ENCODE results near the gene MOCS1.

DNA sequence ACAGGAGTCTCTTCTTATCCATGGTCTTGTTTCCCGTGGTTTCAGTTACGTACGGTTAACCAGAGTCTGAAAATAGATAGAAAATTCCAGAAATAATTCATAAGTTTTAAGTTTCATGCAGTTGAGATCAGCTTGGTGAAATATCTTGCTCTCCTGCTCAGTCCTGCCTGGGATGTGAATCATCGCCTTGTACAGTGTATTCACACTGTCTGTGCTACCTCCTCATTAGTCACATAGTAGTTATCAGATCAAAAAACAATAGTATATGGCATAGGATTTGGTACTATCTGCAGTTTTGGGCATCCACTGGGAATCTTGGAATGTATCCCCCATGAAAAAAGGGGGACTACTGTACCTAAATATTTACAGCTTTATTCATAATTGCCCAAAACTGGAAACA is 22.7 kb upstream of the MOCS1 start:
- TF ChIP-seq, protein P1, sequence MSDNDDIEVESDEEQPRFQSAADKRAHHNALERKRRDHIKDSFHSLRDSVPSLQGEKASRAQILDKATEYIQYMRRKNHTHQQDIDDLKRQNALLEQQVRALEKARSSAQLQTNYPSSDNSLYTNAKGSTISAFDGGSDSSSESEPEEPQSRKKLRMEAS (IDR thresholded peaks at IDR 0.05; ENCODE audit: low read depth, low read length), result no peak
- TF ChIP-seq, protein P2, sequence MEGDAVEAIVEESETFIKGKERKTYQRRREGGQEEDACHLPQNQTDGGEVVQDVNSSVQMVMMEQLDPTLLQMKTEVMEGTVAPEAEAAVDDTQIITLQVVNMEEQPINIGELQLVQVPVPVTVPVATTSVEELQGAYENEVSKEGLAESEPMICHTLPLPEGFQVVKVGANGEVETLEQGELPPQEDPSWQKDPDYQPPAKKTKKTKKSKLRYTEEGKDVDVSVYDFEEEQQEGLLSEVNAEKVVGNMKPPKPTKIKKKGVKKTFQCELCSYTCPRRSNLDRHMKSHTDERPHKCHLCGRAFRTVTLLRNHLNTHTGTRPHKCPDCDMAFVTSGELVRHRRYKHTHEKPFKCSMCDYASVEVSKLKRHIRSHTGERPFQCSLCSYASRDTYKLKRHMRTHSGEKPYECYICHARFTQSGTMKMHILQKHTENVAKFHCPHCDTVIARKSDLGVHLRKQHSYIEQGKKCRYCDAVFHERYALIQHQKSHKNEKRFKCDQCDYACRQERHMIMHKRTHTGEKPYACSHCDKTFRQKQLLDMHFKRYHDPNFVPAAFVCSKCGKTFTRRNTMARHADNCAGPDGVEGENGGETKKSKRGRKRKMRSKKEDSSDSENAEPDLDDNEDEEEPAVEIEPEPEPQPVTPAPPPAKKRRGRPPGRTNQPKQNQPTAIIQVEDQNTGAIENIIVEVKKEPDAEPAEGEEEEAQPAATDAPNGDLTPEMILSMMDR (IDR thresholded peaks at IDR 0.05; ENCODE audit: low read depth, low read length), result no peak
- TF ChIP-seq MYC (IDR thresholded peaks at IDR 0.05; ENCODE audit: low read depth, low read length), result no peak

Data from NB4 (cell line).